Occipital lobe (tissue), 2 donors: Measurements from ENCODE around the gene ACTL9. TPM values are rescaled to one million over a fixed set of nuclear protein-coding genes. Genes with fewer than 3 reads are reported as not detected.

ENCODE experiments used
- DNase-seq: peaks from one replicate; lab custom pipeline; 2025; lab: John Stamatoyannopoulos, UW
- total RNA-seq: library from RNA; depleted of rRNA; stranded (reverse); fragments of >200 nt; gene quantifications from one replicate; pipeline ENCODE4 v1.2.3, GENCODE V29; 2014

The ACTL9 gene
- total RNA-seq, 1 donor from 2014 or later: not detected

DNA sequence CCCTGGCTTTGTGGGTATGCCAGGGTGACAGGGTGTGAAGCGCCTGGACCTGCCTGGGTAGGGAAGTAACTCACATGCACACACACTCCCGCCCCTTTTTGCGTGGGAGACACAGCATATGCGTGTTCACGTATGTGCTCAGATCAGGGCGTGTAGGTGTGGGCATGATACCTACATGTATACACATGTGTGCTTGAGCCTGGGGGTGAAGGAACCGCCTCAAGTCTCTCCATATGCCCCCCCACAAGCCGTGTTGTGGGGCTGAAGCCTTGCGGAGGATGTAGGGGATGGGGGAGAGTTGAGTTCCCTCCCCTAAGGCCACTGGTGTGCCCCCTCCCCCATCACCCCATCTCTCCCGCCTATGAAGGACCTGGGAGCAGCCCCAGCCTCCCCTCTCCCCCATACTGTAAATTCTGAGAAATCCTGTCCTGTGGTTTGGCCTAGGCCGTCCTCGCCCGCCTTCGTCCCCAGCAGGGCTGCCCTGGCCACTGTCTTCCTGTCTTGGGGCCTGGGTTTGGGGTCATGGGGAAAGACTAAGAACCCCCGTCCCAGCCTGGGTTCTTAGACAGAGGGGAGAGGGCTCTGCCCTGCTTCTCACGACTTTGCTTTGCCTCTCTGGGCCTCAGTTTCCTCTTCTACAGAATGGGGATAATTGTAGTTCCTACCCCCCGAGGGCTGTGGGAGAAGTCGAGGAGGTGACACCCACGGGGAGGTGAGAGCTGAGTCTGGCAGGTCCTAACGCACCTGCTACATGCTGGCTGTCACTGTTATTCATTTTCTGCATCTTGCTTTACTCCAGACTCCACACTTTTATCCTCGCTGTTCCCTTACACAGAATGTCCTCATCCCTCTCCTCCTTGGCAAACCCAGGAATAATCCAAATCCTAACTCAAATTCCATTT is 14.3 kb downstream of the ACTL9 start:
- no peak for DNase-seq

DNA sequence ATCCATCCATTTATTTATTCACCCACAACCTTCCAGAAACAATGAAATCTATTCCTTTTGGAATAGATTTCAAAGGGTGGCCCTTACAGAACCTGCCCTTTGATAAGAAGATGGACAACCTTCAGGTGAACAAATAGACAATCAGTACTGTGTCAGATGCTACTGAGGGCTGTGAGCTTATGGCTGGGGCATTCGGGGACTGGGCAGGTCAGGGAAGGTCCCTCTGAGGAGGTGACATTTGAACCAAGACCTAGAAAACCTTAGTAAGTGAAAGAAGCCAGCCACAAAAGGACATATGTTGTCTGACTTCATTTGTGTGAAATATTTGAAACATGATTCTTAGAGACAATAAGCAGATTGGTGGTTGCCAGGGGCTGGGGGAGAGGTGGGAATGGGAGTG is 15.7 kb downstream of the ACTL9 start:
- no peak for DNase-seq

DNA sequence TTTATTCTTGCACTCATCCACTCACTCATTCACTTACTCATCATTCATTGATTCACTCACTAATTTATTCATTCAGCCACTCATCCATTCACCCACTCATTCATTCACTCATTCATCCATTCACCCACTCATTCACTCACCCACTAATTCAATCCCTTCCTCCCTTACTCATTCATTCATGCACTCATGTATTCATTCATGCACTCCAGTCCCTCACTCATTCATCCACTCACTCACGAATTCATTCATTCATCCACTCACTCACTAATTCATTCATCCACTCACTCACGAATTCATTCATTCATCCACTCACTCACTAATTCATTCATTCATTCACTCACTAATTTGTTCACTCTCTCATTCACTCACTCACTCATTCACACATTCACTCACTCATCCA is 16.1 kb downstream of the ACTL9 start:
- DNase-seq: no peak

DNA sequence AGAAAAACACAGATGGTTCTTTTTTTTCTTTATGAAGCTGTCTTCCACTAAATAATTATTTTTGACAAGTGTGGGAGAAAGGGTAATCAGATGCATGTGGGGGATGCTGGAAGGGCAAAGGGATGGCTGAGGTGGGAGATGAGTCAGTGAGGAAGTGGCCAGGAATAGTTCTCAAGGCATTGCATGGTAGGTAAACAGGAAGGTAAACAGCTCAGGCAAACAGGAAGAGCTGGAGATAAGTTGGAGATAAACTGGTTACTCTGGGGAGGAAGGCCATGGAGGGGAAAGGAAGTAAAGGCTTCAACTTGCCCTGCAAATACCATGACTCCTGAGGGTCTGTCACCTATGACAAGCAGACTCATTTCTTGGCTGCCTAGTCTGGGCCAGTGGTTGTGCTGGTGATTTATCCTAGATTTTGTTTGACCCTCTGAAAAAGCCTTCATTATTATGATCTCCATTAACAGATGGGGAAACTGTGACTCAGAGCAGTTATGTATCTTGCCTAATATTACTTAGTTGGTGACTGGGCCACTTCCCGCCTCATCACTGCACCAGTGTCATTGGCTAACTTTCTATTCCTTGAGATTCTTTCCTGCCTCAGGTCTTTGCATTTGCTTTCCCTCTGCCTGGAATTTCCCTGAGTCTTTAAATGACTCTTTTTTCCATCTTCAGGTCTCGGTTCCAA is 17.1 kb downstream of the ACTL9 start:
- DNase-seq: no peak

DNA sequence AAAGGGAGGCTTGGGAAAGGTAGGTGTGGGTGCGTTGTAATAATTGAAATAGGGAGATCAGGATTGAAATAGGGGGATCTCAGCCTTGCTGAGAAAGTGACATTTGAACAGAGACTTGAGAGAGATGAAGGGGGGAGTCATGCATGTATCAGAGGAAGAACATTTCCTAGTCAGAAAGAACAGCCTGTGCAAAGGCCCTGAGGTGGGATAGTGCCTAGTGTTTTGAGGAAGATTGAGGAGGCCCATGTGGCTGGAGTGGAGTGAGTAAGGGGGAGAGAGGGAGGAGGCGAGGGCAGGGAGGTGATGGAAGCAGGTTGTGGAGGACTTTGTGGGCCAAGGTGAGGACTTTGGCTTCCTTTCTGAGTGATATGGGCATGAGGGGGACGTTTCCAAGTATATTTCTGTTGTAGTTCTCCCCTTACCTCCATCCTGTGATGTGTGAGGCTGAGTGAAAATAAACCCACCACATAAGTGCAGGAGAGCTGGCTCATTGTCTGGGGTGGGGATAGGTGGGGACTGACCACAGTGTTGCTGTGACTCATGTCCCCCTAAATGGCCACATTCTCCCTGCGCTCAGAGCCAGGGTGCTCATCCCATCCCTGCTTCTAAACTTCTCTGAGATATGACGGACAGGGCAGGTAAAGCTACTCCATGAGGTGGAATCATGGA is 17.8 kb downstream of the ACTL9 start:
- DNase-seq: no peak

DNA sequence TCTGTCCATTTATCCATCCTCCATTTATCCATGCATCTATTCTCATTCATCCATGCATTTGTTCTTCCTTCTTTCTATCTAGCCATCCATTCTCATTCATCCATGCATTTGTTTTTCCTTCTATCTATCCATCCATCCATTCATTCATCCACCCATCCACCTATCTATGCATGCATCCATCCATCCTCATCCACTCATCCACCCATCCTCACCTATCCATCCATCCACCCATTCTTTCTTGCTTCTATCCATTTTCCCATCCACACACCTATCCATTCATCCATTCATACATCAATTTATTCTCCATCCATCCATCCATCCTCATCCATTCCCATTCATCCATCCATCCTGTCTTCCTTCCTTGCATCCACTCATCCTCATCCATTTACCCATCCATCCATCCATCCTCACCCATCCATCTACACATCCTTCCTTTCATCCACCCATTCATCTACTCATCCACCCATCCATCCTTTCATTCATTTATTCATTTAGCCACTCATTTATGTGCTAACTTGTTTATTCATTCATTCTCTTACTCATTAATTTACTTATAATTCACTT is 20.3 kb downstream of the ACTL9 start:
- DNase-seq: no peak

DNA sequence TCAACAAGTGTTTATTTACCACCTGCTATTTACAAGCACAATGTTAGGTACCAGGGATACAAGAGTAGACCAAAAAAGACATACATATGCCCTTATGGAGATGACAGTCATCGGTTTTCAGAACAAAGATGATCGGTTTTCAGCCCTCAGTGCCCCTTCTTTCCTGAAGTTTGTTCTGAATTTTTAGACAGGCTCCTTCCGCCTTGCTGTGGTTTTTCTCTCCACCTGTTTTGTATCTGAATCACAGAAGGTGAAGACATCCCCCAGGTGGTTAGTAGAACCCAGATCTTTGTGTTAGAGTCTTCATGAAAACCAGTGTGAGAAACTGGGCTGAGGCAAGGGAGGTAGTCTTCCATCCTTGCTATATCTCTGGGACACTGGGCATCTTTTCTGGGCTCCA is 23.5 kb downstream of the ACTL9 start:
- DNase-seq: no peak

DNA sequence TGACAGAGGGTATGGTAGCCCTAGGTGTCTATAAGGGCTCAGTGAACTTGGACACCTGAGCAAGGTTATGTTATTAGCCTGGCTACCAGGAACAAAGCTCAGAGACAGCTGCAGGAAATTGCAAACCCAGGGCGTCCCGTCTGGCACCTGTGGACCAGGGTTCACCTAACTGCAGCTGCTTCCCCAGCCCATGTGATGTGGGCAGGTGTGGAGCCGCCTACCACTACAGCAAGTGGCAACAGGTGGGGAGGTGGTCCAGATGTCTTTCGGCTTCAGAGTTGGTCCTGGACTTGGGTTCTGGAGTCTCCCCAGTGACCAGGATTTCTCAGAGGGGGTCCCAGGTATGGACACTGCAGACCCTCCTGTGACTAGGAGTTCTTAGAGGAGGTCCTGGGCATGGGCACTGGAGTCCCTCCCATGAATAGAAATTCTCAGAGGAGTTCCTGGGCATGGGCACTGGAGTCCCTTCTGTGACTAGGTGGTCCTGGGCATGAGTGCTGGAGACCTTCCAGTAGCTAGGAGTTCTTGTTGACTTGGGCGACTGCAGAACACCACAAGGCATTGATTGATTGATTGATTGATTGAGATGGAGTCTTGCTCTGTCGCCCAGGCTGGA is 25.2 kb downstream of the ACTL9 start:
- no peak for DNase-seq

DNA sequence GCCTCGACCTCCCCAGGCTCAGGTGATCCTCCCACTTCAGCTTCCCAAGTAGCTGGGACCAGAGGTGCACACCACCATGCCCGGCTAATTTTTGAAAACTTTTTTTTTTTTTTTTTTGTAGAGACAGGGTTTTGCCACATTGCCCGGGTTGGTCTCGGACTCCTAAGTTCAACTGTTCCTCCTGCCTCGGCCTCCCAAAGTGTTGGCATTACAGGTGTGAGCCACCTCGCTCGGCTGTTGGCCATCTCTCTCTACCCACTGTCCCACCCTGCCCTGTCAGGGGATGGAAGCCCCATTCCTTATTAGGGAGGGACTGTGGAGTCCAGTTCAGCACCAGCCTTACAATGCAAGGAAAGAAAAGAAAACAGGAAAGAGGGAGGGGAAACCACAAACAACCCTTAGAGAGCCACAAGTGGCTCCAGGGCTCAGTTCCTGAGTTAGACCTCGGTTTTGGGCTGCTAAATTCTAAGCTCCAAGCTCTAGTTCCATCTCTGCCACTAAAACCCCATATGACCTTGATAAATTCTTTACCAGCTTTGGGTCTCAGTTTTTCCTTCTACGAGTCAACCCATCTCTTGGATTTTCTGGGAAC is 31.7 kb downstream of the ACTL9 start:
- no peak for DNase-seq

DNA sequence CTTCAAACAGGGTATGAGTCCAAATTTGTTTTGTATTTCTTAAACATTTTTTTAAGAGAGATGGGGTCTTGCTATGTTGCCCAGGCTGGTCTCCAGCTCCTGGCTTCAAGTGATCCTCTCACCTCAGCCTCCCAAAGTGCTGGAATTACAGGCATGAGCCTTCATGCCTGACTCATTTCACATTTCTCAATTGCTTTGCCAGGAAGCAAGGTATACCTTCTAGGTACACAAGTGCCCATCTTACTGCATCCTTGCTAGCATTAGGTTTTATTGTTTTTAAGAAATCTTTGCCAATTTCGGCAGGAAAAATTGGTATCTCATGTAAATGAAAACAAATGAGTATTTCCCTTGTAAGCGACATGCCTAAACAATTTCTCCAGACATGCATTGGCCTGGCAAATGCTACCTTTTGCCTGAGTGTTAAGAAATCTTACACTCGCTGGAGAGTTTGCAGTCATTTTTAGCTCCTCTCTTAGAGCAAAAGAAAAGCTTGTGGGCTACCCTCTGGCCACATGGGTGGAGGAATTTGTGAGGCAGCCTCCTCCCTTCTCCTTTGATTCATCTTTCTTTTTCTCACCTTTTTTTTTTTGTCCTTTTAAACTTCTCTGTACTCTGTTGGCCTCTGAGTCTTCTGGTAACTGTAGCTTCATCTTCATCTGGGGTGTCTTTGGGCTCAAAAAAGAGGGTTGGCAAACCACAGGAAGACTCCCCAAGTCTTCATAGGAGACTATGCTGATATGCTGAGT is 33.0 kb downstream of the ACTL9 start:
- no peak for DNase-seq

DNA sequence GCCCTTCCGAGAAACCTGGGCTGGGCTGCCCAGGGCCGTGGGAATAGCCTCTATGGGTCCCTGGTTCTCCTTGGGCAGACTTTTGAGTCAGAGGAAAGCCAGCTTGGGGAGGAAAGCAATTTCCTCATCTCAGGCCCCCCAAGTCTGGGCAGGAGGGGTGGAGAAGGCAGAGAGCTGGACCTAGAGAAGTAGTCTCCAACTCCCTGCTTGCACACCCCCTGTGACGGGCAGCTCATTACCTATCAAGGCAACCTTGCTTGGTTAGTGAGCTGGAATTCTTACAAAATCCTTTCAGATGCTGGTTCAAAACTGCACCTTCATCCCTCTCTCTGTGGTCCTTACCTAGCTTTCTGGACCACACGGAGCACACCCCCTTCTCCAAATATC is 33.9 kb downstream of the ACTL9 start:
- DNase-seq: no peak

DNA sequence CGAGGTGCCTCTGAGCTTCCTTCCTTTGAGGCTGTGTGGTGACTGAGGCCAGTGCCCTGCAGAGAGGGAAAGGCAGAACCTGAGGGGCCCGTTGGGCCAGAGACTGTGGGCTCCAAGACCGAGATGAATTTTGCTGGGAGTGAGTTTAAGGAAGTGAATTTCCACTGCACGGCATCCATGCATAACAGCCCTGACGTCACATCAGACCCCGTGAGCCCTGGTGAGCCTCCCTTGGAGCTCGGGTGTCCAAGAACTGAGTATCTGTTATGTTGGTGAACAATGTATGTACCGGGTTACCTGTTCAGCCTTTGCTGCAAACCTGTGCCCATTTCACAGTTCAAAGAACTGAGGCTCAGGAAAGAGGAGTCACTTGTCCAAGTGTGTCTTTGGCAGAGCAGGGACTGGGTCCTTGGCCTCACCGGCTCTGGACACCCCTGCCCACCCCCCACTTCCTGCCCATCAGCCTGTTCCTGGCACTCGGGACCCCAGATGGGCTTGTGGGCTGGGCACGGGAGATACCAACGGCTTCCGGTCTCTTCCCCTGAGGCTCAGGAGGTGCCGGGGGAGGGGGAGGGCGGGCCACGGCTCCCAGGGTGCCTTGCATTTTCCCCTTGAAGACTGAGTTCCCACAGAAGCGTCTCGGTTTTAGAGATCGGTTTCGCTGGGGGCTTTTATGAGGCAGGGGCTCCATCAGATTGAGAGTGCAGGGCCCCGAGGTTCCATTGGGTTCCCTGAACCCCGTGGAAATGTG is 34.5 kb downstream of the ACTL9 start:
- DNase-seq: no peak

DNA sequence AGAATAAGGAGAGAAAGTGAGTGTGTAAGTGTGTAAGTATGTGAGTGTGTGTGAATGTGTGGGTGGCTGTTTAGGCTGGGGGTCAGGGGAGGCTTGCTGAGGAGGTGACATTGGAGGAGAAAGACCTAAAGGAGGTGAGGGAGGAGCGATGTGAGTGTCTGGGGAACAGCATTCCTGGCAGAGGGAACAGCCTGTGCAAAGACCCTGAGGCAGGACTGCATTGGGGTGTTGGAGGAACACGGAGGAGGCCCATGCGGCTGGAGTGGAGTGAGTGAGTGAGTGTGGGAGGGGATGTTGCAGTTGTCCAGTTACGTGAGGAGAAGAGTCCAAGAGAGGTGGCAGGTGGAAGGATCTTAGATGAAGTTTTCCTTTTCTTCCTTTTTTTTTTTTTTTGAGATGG is 36.3 kb downstream of the ACTL9 start:
- no peak for DNase-seq

DNA sequence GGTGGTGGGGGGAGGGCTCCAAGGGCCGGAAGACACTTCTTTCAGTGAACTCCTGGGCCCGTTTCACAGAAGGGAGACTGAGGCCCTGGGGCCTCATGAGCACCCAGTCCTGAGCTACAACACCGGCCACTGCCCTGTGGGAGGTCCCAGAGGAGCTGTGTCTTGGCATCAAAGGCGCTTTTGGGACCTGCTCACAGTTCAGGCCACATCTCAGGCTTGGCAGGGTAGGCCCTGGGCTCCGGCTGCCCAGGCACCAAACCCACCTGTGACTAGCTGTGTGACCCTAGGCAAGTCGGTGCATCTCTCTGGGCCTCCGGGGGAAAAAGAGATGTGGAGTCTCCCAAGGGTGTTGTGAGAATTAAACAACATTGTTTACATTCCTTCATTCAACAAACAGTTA is 38.7 kb downstream of the ACTL9 start:
- DNase-seq: no peak

DNA sequence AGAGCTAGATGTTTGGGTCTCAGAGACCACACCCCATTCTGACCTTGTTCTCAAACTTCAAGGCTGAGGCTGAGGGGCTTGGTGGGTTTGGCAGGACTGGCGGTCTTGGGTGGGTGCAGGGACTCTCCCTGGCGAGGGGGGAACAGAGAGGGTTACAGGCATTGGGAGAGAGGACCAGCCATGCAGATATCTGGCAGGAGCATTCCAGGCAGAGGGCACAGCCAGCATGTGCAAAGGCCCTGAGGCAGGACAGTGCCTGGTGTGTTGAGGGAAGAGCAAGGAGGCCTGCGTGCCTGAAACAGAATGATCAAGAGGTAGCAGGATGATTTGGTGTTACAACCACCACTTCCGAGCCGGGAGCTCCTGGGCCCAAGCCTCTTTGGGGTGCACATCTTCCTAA is 40.7 kb downstream of the ACTL9 start:
- no peak for DNase-seq

DNA sequence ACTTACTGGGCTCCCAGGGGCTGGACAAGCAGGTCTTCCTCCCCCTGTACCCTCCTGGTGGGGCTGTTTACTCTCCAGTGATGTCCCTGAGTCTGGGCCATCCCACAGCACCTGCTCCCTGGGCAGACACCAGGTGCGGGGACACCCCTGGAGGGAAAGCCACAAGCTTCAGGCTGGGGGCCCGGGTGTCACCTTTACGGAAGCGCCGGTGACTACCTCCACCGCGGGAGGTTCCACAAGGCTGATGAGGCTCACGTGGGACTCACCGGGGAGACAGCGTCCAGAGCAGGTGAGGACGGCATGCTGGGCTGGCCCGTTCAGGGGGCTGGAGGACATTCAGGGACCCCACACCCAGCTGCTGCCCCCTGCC is 43.3 kb downstream of the ACTL9 start:
- no peak for DNase-seq

DNA sequence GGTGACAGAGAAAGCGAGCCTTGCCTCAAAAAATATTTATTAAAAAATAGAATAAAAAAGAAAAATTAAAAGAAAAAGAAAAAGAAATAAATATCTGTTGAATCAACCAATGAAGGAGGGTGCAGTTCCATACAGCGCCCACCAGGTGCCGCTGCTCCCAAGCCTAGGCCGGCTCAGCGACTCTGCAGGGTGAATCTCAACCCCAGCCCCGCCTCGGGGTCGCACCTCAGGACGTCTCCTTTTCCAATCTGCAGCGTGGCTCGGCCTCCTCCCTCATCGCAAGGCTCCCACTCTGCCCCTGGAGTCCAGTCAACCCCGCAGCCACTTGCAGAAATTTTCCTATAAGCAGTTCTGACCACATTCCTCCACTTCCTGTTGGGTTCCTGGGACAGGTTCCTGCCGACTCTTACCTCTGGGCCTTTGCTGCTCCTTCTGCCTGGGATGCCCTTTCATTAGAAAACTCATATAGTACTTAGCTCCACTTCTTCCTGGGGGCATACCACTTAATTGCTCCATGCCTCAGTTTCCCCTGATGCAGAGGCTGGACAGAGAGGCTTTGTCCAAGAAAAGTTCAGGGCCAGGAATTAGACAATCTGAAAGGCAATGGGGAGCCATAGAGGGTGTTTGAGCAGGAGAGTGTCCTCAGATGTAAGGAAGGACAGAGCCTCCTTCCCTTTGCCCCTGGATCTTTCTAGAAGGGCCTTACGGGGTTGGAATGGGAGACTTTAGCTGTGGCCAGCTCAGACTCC is 43.8 kb downstream of the ACTL9 start:
- DNase-seq: no peak

DNA sequence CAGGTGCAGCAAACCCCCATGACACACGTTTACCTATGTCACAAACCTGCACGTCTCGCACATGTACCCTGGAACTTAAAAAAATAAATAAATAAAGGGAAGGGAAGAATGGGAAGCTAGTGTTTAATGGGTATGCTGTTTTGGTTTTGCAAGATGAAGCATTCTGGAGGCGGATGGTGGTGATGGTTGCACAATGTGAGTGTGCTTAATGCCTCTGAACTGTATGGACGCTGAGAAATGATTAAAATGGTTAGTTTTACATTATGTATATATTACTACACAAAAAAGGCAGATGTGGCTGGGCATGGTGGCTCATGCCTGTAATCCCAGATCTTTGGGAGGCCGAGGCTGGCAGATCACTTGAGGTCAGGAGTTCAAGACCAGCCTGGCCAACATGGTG is 50.4 kb downstream of the ACTL9 start:
- DNase-seq: no peak
